ENCODE measurements around the gene SORCS2. TPM values are rescaled to one million over a fixed set of nuclear protein-coding genes. Genes with fewer than 3 reads are reported as not detected.

SORCS2 gene
- total RNA-seq, 1 donor, result 0.27 TPM

DNA sequence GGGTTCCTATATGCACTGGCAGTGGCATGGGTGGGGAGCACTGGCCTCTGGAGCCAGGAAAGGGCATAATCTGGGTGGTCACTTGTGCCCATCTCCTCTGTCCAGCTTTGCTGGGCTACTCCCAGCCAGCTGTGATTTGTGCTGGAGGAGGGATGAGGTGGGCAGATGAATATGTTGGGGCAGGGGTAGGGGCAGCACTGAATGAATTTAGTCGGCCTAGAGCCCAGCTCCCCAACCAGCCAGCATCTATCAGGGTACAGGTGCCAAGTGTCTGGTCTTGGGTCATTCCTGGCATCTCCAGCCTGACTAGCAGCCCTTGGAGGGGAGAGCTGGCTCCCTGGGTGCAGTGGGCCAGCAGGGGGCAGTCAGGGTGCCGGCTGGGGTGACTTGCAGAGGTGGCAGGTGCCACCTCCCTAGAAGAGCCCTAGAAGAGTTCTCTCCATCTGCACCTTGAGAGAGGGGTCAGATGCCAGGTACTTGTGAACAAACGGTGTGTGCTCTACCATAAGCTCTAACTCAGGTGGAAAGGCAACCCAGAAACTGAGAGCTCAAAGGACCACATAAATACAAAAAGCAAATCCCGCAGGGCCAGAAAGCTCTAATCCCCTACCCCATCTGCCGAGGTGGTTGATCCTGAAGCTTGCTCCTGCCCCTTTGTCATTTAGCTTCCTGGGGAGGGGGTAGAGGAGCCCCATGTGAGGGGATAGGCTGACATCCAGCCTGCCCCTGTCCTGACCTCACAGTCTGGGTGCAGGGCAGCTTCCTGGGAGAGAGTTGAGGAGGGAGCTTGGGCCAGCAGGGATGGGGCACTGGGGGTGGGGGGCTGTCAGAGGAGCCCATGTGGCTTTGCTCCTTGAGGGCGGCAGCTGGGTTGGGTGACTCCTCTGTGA, 2.2 kb downstream of the SORCS2 start:
- TF ChIP-seq, protein P1, sequence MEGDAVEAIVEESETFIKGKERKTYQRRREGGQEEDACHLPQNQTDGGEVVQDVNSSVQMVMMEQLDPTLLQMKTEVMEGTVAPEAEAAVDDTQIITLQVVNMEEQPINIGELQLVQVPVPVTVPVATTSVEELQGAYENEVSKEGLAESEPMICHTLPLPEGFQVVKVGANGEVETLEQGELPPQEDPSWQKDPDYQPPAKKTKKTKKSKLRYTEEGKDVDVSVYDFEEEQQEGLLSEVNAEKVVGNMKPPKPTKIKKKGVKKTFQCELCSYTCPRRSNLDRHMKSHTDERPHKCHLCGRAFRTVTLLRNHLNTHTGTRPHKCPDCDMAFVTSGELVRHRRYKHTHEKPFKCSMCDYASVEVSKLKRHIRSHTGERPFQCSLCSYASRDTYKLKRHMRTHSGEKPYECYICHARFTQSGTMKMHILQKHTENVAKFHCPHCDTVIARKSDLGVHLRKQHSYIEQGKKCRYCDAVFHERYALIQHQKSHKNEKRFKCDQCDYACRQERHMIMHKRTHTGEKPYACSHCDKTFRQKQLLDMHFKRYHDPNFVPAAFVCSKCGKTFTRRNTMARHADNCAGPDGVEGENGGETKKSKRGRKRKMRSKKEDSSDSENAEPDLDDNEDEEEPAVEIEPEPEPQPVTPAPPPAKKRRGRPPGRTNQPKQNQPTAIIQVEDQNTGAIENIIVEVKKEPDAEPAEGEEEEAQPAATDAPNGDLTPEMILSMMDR (IDR thresholded peaks at IDR 0.05; ENCODE audit: insufficient read depth, low read length), result peak; percentile 65
- DNase-seq (ENCODE audit: low read depth), result no peak
- no peak overlapping the region for H3K4me3 ChIP-seq (ENCODE audit: low read depth, low read length)

DNA sequence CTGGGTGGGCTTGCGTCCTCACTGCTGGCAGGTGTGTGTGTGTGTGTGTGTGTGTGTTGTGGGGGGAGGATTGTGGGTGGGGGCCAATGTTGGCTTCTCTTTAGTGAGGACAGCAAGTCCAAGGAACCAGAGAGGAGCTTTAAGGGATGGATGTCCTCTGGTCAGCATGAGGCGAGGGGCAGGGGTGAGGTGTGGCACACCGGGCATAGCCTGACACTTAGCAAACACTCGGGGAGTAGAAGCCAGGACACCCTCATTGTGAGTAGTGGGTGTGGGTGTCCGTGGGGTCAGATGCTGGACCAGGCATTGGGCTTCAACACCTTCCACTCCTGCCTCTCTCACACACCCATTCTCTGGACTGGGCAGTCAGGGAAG, 2.8 kb downstream of the SORCS2 start:
- no peak overlapping the region for H3K4me3 ChIP-seq (ENCODE audit: low read depth, low read length)
- DNase-seq (ENCODE audit: low read depth), result no peak
- TF ChIP-seq, protein P1 (IDR thresholded peaks at IDR 0.05; ENCODE audit: insufficient read depth, low read length), result no peak

DNA sequence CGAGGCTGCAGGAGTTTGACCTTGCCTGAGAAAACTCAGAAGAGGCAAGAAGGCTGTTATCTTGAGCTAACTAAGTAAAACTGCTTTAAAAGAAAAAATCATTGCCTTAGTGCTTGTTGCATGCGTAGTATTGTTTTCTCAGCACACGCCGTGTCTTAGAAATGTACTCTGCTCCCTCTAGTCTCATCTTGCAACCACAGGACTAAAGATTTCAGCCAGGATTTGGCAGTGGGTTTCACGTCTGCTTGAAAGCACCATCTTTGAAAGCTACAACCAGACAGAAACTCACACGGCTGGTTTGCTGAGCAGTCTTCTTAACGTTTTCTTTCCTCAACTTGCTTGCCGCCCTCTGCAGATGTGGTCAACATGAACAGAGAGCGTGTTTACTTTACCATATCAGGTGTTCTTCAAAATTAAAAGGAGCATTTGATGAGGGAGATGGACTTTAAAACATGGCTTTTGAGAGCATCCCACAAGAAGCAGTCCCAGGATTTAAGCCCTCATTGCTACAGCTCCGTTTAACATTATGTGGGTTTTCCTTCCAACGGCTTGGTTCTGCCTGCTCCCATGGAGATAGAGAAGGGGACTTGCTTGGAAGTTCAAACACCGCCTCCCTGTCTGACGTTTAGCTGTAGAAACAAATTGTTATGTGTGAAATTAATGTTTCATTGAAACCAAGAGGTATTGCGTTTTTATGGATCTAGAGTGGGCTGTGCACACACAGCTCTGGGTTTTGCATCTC, 3.4 kb downstream of the SORCS2 start:
- DNase-seq (ENCODE audit: low read depth), result peak; percentile 79
- TF ChIP-seq, protein P1 (IDR thresholded peaks at IDR 0.05; ENCODE audit: insufficient read depth, low read length), result no peak

DNA sequence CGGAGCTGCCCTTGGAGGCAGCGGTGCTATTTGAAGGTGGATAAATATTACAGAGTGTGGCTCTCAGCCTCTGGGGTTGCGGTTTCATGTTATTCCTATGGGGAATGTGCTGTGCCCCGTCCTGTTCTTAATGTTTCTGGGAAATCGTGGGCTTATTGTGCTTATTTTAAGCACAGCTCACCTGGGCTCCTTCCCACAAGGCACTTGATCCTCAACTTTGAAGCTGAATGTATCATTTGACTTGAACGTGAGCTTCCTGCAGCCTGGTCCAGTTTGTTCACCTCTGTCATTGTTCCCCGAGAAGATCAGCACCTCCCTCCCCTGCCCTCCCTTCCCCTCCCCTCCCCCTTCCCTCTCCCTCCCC, 3.9 kb downstream of the SORCS2 start:
- DNase-seq (ENCODE audit: low read depth), result no peak
- no peak overlapping the region for H3K4me3 ChIP-seq (ENCODE audit: low read depth, low read length)

More for the DNA sequence above, 3.4 kb downstream of the SORCS2 start:
- H3K4me3 ChIP-seq (ENCODE audit: low read depth, low read length), result no peak overlapping the region

DNA sequence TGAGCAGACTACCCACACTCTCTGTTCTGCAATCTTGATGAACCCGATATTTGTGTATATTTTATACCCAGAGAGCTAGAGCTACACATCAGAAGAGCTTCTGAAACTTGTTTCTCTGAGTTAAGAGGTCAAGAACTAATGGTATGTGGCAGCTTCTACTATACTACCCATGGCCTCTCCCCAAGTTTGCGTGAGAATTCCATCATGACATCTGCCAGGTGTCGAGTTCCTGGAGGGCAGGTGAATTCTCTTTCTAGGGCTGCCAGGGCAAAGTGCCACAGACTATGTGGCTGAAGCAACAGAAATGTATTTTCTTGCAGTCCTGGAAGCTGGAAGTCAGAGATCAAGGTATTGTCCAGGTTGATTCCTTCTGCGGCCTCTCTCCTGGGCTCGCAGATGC, 4.4 kb downstream of the SORCS2 start:
- no peak for DNase-seq (ENCODE audit: low read depth)
- no peak overlapping the region for H3K4me3 ChIP-seq (ENCODE audit: low read depth, low read length)
- TF ChIP-seq, protein P1 (IDR thresholded peaks at IDR 0.05; ENCODE audit: insufficient read depth, low read length), result no peak

More for the DNA sequence above, 3.9 kb downstream of the SORCS2 start:
- TF ChIP-seq, protein P1 (IDR thresholded peaks at IDR 0.05; ENCODE audit: insufficient read depth, low read length), result no peak

DNA sequence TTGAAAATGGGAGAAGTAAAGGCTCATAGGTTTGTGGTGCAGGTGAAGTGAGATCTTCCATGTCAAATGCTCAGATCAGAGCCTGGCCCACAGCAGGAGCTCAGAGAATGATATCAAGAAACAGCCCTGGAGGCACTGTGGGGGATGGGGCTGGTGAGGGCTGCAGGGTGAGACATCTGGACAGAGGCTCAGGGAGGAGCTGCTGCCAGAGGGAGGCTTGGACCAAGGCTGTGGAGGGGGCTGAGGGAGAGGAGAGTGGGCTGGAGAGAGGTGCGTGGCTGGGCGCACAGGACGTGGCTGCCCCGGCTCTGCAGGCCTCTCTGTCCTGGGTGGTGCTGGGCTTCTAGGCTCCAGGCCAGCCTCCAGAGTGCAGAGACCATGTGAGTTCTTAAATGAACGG, 5.6 kb downstream of the SORCS2 start:
- no peak overlapping the region for H3K4me3 ChIP-seq (ENCODE audit: low read depth, low read length)
- DNase-seq (ENCODE audit: low read depth), result no peak
- TF ChIP-seq, protein P1 (IDR thresholded peaks at IDR 0.05; ENCODE audit: insufficient read depth, low read length), result no peak
